Fibroblast of mammary gland (primary cell): ENCODE results near the gene CNIH2.

ENCODE experiments used
- DNase-seq: peaks from one replicate; pipeline ENCODE4 v3.0.0-alpha.2; 2010; ENCODE audit warnings: low read depth
- H3K4me3 ChIP-seq: 2 replicates; pipeline ENCODE4 v1.5.1; 2011; ENCODE audit warnings: low read depth, mild to moderate bottlenecking, low read length, moderate library complexity; ENCODE audit not compliant: control insufficient read depth
- TF ChIP-seq, protein P1 (sequence below): conservative IDR thresholded peaks from 2 replicates; pipeline ENCODE4 v1.5.1; 2011; ENCODE audit warnings: low read depth, low read length, inconsistent platforms; ENCODE audit not compliant: control insufficient read depth, insufficient read depth

CNIH2 gene

DNA sequence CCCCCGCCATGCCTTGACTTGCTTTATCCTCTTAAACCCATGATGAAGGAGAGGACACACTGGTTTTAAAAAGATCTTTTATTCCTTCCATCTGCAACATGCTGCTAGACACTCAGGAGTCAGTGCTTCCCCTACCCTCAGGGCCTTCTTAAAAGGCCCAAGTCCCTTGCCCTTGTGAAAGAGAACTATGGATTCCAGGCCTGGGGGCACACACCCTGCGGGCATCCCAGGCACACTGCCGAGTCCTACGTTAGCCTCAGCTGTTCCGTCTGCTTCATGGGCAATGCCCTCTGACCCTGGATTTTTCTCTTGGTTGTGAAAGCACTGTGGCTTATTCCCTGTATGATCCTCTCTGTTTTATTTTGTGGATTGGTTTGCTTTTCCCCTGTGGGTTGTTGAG, 44.7 kb upstream of the CNIH2 start:
- DNase-seq, result no peak
- H3K4me3 ChIP-seq, result no peak overlapping the region
- TF ChIP-seq, protein P1, sequence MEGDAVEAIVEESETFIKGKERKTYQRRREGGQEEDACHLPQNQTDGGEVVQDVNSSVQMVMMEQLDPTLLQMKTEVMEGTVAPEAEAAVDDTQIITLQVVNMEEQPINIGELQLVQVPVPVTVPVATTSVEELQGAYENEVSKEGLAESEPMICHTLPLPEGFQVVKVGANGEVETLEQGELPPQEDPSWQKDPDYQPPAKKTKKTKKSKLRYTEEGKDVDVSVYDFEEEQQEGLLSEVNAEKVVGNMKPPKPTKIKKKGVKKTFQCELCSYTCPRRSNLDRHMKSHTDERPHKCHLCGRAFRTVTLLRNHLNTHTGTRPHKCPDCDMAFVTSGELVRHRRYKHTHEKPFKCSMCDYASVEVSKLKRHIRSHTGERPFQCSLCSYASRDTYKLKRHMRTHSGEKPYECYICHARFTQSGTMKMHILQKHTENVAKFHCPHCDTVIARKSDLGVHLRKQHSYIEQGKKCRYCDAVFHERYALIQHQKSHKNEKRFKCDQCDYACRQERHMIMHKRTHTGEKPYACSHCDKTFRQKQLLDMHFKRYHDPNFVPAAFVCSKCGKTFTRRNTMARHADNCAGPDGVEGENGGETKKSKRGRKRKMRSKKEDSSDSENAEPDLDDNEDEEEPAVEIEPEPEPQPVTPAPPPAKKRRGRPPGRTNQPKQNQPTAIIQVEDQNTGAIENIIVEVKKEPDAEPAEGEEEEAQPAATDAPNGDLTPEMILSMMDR, result no peak

DNA sequence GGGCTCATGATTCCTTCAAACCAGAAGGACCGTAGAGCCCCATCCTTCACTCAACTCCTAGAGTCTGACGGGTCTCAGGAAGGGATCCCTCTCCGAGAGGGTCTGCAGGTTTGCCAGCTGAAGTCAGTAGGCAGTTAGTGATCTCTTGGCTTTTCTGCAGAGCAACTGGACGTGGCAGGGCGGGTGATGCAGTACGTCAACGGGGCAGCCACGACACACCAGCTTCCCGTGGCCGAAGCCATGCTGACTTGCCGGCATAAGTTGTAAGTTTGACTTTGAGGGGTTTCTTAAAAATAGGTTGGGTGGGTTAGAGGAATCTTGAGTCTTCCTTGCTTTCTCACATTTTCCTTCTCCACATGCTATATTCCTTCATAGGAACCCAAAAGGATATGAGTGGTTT, 42.8 kb upstream of the CNIH2 start:
- no peak for DNase-seq
- H3K4me3 ChIP-seq, result no peak overlapping the region
- TF ChIP-seq, protein P1, result no peak

DNA sequence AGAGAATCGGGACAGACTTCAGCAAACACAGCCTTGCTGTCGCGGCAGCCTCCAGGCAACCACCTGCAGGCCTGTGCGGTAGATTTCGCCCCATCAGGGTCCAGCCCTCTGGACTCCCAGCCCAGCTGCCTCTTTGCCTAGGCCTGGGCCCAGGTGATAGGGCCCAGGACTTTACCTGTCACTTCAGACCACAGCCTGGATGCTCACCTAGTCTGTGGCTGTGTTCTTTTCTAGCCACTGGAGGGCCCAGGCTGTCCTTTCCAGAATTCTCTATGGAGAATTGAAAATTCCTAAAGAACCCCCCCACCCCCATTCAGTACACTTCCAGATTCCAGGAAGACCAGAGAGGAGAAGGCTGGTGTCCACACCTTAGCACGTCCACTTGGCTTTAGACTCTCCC, 40.1 kb upstream of the CNIH2 start:
- no peak overlapping the region for H3K4me3 ChIP-seq
- DNase-seq, result no peak
- TF ChIP-seq, protein P1, result no peak

DNA sequence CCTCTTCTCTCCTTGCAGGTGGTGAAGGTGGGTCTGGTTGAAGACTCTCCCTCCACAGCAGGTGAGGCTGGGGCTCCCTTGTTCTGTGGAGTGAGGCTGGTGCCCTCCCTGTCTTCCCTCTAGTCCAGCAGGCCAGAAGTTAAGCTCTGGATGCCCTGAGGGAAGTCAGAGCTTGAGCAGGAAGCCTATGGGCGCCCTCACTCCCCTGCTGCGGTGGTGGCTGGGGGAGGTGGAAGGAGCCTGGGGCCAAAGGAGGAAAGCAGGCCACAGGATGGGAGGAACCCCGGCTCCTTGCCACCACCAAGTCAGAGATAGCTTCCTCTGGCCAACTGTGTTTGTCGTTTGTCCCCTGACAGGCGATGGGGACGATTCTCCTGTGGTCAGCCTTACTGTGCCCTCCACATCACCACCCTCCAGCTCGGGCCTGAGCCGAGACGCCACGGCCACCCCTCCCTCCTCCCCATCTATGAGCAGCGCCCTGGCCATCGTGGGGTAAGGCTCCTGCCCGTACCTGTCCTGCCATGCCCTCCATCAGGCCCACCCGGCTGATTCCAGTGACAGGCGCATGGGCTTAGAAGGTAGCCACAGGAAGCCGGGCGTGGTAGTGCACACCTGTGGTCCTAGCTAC, 39.1 kb upstream of the CNIH2 start:
- H3K4me3 ChIP-seq, result no peak overlapping the region
- TF ChIP-seq, protein P1, result no peak
- no peak for DNase-seq

DNA sequence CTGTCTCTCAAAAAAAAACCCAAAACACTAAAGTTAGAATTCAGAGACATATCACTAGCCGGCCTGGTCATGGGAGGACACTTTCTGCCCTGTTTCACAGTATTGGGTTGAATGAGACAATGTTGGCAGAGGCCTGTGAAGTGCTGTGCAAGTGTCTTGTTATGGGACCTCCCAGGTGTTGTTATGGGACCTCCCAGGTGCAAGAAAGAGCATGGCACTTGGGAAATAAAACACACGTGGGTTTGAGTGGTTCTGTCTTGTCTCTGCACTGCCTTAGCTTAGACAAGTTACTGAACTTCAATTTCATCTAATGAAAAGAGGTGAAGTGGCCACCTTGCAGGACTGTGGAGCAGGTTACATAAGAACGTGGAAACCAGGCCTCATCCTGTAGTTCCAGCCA, 38.5 kb upstream of the CNIH2 start:
- DNase-seq, result no peak
- TF ChIP-seq, protein P1, result no peak
- H3K4me3 ChIP-seq, result no peak overlapping the region

DNA sequence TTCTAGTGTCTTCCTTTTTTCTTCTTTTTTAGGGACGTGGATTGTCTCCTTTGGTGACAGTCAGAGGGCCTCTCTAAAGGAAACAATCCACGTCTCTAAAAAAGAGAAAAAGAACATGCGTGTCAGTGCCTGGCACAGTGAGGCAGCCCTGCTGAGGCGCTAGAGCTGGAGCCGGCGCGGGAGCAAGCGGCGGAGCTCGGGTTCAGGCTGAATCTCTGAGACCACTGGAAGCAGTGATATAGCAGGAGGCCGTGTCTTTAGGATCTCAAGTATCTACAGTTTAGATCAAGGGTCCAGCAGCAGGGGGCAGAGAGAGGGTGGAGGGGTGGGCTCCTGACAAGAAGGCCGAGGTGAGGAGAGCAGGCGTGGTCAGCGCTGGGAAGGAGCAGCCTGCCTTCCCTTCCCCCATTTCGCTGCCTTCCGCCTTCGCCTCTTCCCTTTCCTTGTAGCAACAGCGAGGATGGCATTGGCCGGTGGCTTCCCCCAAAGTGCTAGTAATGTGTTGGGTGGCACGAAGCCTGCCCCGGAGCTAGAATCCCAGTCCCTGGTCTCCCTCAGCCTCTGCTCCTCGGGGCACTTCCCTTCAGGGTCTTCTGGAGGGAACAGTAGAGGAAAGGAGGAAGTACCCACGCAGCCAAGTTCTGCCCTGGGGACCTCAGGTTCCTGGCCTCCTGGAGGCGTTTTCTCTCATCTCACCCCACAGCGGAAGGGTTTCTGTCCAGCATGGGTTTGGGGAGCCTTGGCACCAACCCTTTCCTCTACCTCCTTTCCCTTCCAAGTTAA, 37.8 kb upstream of the CNIH2 start:
- H3K4me3 ChIP-seq, result no peak overlapping the region
- DNase-seq, result no peak
- TF ChIP-seq, protein P1, result no peak
